Trophoblast cell (in vitro differentiated cells and primary cell): ENCODE measurements around the gene SULT1A1.

Source experiments
- DNase-seq, 2 donors: peaks; one replicate each; pipeline ENCODE4 v3.0.0-alpha.2; 2016
- H2AFZ ChIP-seq: 2 replicates; pipeline ENCODE4 v1.6.1; 2013; ENCODE audit warnings: low read length, moderate library complexity, mild to moderate bottlenecking; ENCODE audit not compliant: insufficient read depth, poor library complexity
- H2AK5ac ChIP-seq: 2 replicates; pipeline ENCODE4 v1.6.1; 2013; ENCODE audit warnings: mild to moderate bottlenecking, low read length
- H2BK120ac ChIP-seq: 2 replicates; pipeline ENCODE4 v1.6.1; 2013; ENCODE audit warnings: low read length, mild to moderate bottlenecking, moderate library complexity; ENCODE audit not compliant: insufficient read depth, poor library complexity
- H2BK12ac ChIP-seq: 2 replicates; pipeline ENCODE4 v1.6.1; 2013; ENCODE audit warnings: mild to moderate bottlenecking, low read length, moderate library complexity
- H2BK5ac ChIP-seq: 2 replicates; pipeline ENCODE4 v1.6.1; 2013; ENCODE audit warnings: low read length, low read depth, moderate library complexity, mild to moderate bottlenecking; ENCODE audit not compliant: poor library complexity
- H3K14ac ChIP-seq: 2 replicates; pipeline ENCODE4 v1.6.1; 2013; ENCODE audit warnings: mild to moderate bottlenecking, low read length
- H3K18ac ChIP-seq: 2 replicates; pipeline ENCODE4 v1.6.1; 2013; ENCODE audit warnings: mild to moderate bottlenecking, low read length
- H3K23ac ChIP-seq: 2 replicates; pipeline ENCODE4 v1.6.1; 2013; ENCODE audit warnings: low read length
- H3K27ac ChIP-seq: 2 replicates; pipeline ENCODE4 v1.5.1; 2013; ENCODE audit warnings: low read depth, mild to moderate bottlenecking, inconsistent platforms, low read length, moderate library complexity
- H3K27me3 ChIP-seq: 2 replicates; pipeline ENCODE4 v1.6.1; 2013; ENCODE audit warnings: inconsistent platforms, mild to moderate bottlenecking, low read length, moderate library complexity; ENCODE audit not compliant: insufficient read depth
- H3K36me3 ChIP-seq, 2 experiments: 1 replicate in 1 of 2; 2 replicates in 1 of 2; pipeline ENCODE4 v1.6.1; 2013; ENCODE audit warnings: low read length in 2 of 2, mild to moderate bottlenecking in 2 of 2, moderate library complexity in 1 of 2; ENCODE audit not compliant: insufficient read depth in 2 of 2, control insufficient read depth in 1 of 2
- H3K4ac ChIP-seq: 2 replicates; pipeline ENCODE4 v1.6.1; 2013; ENCODE audit warnings: low read depth, mild to moderate bottlenecking, low read length, moderate library complexity
- H3K4me1 ChIP-seq, 2 experiments: 1 replicate in 1 of 2; 2 replicates in 1 of 2; pipeline ENCODE4 v1.6.1; 2013; ENCODE audit warnings: low read length in 2 of 2, mild to moderate bottlenecking in 2 of 2, moderate library complexity in 1 of 2; ENCODE audit not compliant: insufficient read depth in 2 of 2, control insufficient read depth in 1 of 2
- H3K4me2 ChIP-seq: 2 replicates; pipeline ENCODE4 v1.6.1; 2013; ENCODE audit warnings: inconsistent platforms, mild to moderate bottlenecking, low read length, moderate library complexity
- H3K4me3 ChIP-seq: 2 replicates; pipeline ENCODE4 v1.5.1; 2013; ENCODE audit warnings: mild to moderate bottlenecking, low read depth, low read length, inconsistent platforms
- H3K79me1 ChIP-seq: one replicate; pipeline ENCODE4 v1.6.1; 2013; ENCODE audit warnings: low read length
- H3K79me2 ChIP-seq: 2 replicates; pipeline ENCODE4 v1.6.1; 2013; ENCODE audit warnings: low read length, mild to moderate bottlenecking; ENCODE audit not compliant: control insufficient read depth, insufficient read depth, poor library complexity
- H3K9ac ChIP-seq: 2 replicates; pipeline ENCODE4 v1.6.1; 2013; ENCODE audit warnings: mild to moderate bottlenecking, low read length
- H3K9me3 ChIP-seq: 2 replicates; pipeline ENCODE4 v1.6.1; 2013; ENCODE audit warnings: low read depth, mild to moderate bottlenecking, control low read depth, inconsistent platforms, low read length; ENCODE audit not compliant: insufficient read depth
- H4K12ac ChIP-seq: 2 replicates; pipeline ENCODE4 v1.6.1; 2013; ENCODE audit warnings: low read depth, mild to moderate bottlenecking, low read length, moderate library complexity
- H4K8ac ChIP-seq: 2 replicates; pipeline ENCODE4 v1.6.1; 2013; ENCODE audit warnings: low read depth, mild to moderate bottlenecking, low read length, moderate library complexity
- H4K91ac ChIP-seq: one replicate; pipeline ENCODE4 v1.6.1; 2013; ENCODE audit warnings: low read depth, mild to moderate bottlenecking, low read length, moderate library complexity
- WGBS: extraction: QIAGEN DNeasy Blood & Tissue Kit; methylation state at CpG from one replicate; pipeline ENCODE4 v1.1.7; 2013; ENCODE audit warnings: missing lambda C conversion rate; ENCODE audit not compliant: insufficient read length, insufficient coverage; ENCODE audit errors: extremely low coverage; 5-methylcytosine and 5-hydroxymethylcytosine counted together

Gene SULT1A1

GRCh38 chr16:28591355-28591754 is 18.5 kb downstream of the SULT1A1 start:
- DNase-seq, result no peak
- WGBS, result no CpG with 5 or more reads among the region's 6 CpGs
- Histone ChIP-seq H4K8ac (no peak overlapping the region), H2BK12ac (no peak overlapping the region), H3K79me1 (no peaks in the 10 kb centered on the region), H2BK120ac (no peak overlapping the region), H3K4me1 (peaks cover 0 to 2% of the 10 kb centered on the region in 2 experiments), H3K79me2 (no peaks in the 10 kb centered on the region), H3K4me3 (no peak overlapping the region), H2BK5ac (no peak overlapping the region), H4K12ac (no peak overlapping the region), H3K18ac (no peak overlapping the region), H3K23ac (no peak overlapping the region), H2AK5ac (no peak overlapping the region), H3K36me3 (peaks cover 25 to 31% of the 10 kb centered on the region in 2 experiments), H3K4me2 (no peak overlapping the region), H3K27ac (no peak overlapping the region), H3K14ac (no peak overlapping the region), H2AFZ (no peak overlapping the region), H3K9ac (no peak overlapping the region), H3K4ac (no peak overlapping the region), H3K9me3 (no peaks in the 10 kb centered on the region), H4K91ac (no peak overlapping the region), H3K27me3 (no peaks in the 10 kb centered on the region)

GRCh38 chr16:28590384-28591340 is 19.2 kb downstream of the SULT1A1 start:
- Histone ChIP-seq H3K9me3 (no peaks in the 10 kb centered on the region), H4K91ac (no peak overlapping the region), H3K79me1 (no peaks in the 10 kb centered on the region), H2AFZ (no peak overlapping the region), H2BK5ac (no peak overlapping the region), H3K14ac (no peak overlapping the region), H3K4me2 (no peak overlapping the region), H2AK5ac (no peak overlapping the region), H3K79me2 (no peaks in the 10 kb centered on the region), H3K36me3 (peaks cover 27 to 35% of the 10 kb centered on the region in 2 experiments), H2BK120ac (no peak overlapping the region), H3K23ac (no peak overlapping the region), H3K27me3 (no peaks in the 10 kb centered on the region), H3K9ac (no peak overlapping the region), H2BK12ac (no peak overlapping the region), H4K8ac (no peak overlapping the region), H3K4me1 (peaks cover 0 to 2% of the 10 kb centered on the region in 2 experiments), H3K4me3 (no peak overlapping the region), H3K27ac (no peak overlapping the region), H4K12ac (no peak overlapping the region), H3K18ac (no peak overlapping the region), H3K4ac (no peak overlapping the region)
- WGBS, result no CpG with 5 or more reads among the region's 22 CpGs
- no peak for DNase-seq

- Histone ChIP-seq H3K4me3 (no peak overlapping the region), H2BK120ac (no peak overlapping the region), H4K8ac (no peak overlapping the region), H2AK5ac (no peak overlapping the region), H3K4ac (no peak overlapping the region), H3K9ac (no peak overlapping the region), H3K23ac (no peak overlapping the region), H2BK5ac (no peak overlapping the region), H2AFZ (no peak overlapping the region), H4K91ac (no peak overlapping the region), H3K27ac (no peak overlapping the region), H3K4me2 (no peak overlapping the region), H3K36me3 (peaks cover 31 to 40% of the 10 kb centered on the region in 2 experiments), H2BK12ac (no peak overlapping the region), H3K18ac (no peak overlapping the region), H3K9me3 (no peaks in the 10 kb centered on the region), H3K27me3 (no peaks in the 10 kb centered on the region), H3K4me1 (peaks cover 0 to 2% of the 10 kb centered on the region in 2 experiments), H4K12ac (no peak overlapping the region), H3K79me2 (no peaks in the 10 kb centered on the region), H3K14ac (no peak overlapping the region), H3K79me1 (no peaks in the 10 kb centered on the region)
- no peak for DNase-seq
- no CpG with 5 or more reads among the region's 13 CpGs for WGBS
Measured at GRCh38 chr16:28589930-28590329, 19.9 kb downstream of the SULT1A1 start.

- Histone ChIP-seq H3K23ac (no peak overlapping the region), H3K9me3 (no peaks in the 10 kb centered on the region), H3K27me3 (no peaks in the 10 kb centered on the region), H4K91ac (no peak overlapping the region), H3K18ac (no peak overlapping the region), H2BK5ac (no peak overlapping the region), H3K36me3 (peaks cover 31 to 40% of the 10 kb centered on the region in 2 experiments), H3K27ac (no peak overlapping the region), H3K79me1 (no peaks in the 10 kb centered on the region), H3K9ac (no peak overlapping the region), H3K4me1 (peaks cover 0 to 2% of the 10 kb centered on the region in 2 experiments), H3K4ac (no peak overlapping the region), H3K4me3 (no peak overlapping the region), H2BK120ac (no peak overlapping the region), H2AFZ (no peak overlapping the region), H3K4me2 (no peak overlapping the region), H2AK5ac (no peak overlapping the region), H4K12ac (no peak overlapping the region), H3K79me2 (no peaks in the 10 kb centered on the region), H2BK12ac (no peak overlapping the region), H3K14ac (no peak overlapping the region), H4K8ac (no peak overlapping the region)
- no CpG with 5 or more reads among the region's 8 CpGs for WGBS
- DNase-seq, result no peak
Measured at GRCh38 chr16:28589069-28589468, 20.8 kb downstream of the SULT1A1 start.
